GM10248 (cell line): Measurements from ENCODE around the gene COMP.

ENCODE experiments used
- CTCF ChIA-PET: fragments of 300-600 bp; sonication (Branson Sonifier 250); formaldehyde crosslinking; extraction: SDS; loops from one replicate; lab custom pipeline; 2021; ENCODE audit warnings: antibody characterized with exemption; lab: Yijun Ruan, JAX
- POLR2A ChIA-PET: fragments of 350-650 bp; sonication (Branson Sonifier 250); formaldehyde crosslinking; extraction: SDS; loops from one replicate; lab custom pipeline; 2020; ENCODE audit warnings: antibody characterized with exemption; lab: Yijun Ruan, JAX
- DNase-seq: peaks from one replicate; pipeline ENCODE4 v3.0.0; 2012; ENCODE audit errors: extremely low spot score
- TF ChIP-seq, protein P1 (sequence below): IDR thresholded peaks from 2 replicates; pipeline ENCODE4 v1.5.1; 2012; ENCODE audit warnings: mild to moderate bottlenecking, low read depth; ENCODE audit errors: extremely low read depth, missing control alignments, control extremely low read depth

Gene COMP

GRCh38 chr19:18796239-18796638 is 5.1 kb upstream of the COMP start:
- CTCF ChIA-PET = interaction anchor here (1.2 kb wide), 1 partner anchor 13 kb away, joined by 3 read pairs; no protein-coding TSS in a partner anchor
- POLR2A ChIA-PET = no interaction called here
- TF ChIP-seq, protein P1, sequence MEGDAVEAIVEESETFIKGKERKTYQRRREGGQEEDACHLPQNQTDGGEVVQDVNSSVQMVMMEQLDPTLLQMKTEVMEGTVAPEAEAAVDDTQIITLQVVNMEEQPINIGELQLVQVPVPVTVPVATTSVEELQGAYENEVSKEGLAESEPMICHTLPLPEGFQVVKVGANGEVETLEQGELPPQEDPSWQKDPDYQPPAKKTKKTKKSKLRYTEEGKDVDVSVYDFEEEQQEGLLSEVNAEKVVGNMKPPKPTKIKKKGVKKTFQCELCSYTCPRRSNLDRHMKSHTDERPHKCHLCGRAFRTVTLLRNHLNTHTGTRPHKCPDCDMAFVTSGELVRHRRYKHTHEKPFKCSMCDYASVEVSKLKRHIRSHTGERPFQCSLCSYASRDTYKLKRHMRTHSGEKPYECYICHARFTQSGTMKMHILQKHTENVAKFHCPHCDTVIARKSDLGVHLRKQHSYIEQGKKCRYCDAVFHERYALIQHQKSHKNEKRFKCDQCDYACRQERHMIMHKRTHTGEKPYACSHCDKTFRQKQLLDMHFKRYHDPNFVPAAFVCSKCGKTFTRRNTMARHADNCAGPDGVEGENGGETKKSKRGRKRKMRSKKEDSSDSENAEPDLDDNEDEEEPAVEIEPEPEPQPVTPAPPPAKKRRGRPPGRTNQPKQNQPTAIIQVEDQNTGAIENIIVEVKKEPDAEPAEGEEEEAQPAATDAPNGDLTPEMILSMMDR = no peak
- DNase-seq = no peak

- DNase-seq = no peak
- TF ChIP-seq, protein P1 = no peak
- ChIA-PET CTCF (interaction anchor here (1.2 kb wide), 1 partner anchor 13 kb away, joined by 3 read pairs; no protein-coding TSS in a partner anchor), POLR2A (no interaction called here)
Observed at GRCh38 chr19:18795540-18795939, 4.4 kb upstream of the COMP start.

DNA sequence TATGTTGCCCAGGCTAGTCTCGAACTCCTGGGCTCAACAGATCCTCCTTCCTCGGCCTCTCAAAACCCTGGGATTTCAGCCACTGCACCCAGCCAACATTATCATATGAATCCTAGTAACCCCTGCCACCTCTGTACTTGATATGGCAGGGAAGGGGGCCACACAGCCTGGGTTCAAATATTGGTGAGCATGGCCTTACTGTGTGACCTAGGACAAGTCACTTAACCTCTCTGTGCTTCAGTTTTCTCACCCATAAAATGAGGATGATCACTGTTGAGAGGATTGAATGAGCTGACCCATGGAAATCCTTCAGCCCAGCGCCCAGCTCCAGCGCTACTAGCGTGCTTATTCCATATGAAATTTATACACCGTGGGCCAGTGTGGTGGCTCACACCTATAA is 3.6 kb upstream of the COMP start:
- TF ChIP-seq, protein P1 = no peak
- ChIA-PET CTCF (no interaction called here), POLR2A (no interaction called here)
- DNase-seq = no peak

- POLR2A ChIA-PET = no interaction called here
- TF ChIP-seq, protein P1 = no peak
- no peak for DNase-seq
- CTCF ChIA-PET = no interaction called here
Observed at GRCh38 chr19:18794029-18794313, 2.9 kb upstream of the COMP start.

GRCh38 chr19:18793144-18794028 is 2.3 kb upstream of the COMP start:
- POLR2A ChIA-PET = no interaction called here

DNA sequence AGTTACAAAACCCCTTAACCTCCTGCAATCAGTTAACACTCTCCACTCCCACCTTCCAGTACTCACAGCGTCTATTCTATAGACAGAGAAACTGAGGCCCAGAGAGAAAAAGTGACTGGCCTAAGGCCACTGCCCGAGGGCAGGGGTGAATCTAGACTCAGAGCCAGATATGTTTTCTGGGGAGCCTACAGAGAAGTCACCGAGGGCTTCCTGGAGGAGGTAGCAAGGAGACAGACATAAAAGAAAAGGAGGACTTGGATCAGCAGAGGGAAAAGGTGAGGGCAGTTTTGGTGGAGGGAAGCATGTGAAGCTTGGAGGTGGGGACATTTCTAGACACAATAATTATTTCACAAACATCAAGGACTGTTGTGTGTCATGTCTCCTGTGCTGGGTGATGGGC is 1.6 kb upstream of the COMP start:
- ChIA-PET POLR2A (no interaction called here), CTCF (interaction anchor here (1.3 kb wide), 1 partner anchor 20 kb away, joined by 3 read pairs; no protein-coding TSS in a partner anchor)
- TF ChIP-seq, protein P1 = no peak
- DNase-seq = no peak

More at GRCh38 chr19:18793144-18794028, 2.3 kb upstream of the COMP start:
- CTCF ChIA-PET = no interaction called here
- TF ChIP-seq, protein P1 = no peak
- DNase-seq = no peak
